Smooth muscle cell of the brain vasculature (primary cell): Measurements from ENCODE around the gene NECAB2.
A peak's percentile ranks its signal among the peaks of the same experiment; 100 is the strongest.

Experiments used
- DNase-seq: peaks from one replicate; pipeline ENCODE4 v3.0.0-alpha.2; 2012; ENCODE audit warnings: low read depth, low spot score

The NECAB2 gene

GRCh38 chr16:83967838-83968305 lies at the start of gene NECAB2:
TSS of gene NECAB2 (plus strand) at chr16:83968244. CDS start at chr16:83968649, 405 bp downstream.
- DNase-seq: no peak

- no peak for DNase-seq
Observed at GRCh38 chr16:83920894-83921491, 47.1 kb upstream of the NECAB2 start.

- DNase-seq: no peak
Observed at GRCh38 chr16:83923581-83924365, 44.3 kb upstream of the NECAB2 start.

GRCh38 chr16:83924686-83925085 lies 43.4 kb upstream of the NECAB2 start:
- no peak for DNase-seq

GRCh38 chr16:83925095-83925905 lies 42.7 kb upstream of the NECAB2 start:
- DNase-seq: no peak

- DNase-seq: no peak
Observed at GRCh38 chr16:83925957-83926725, 41.9 kb upstream of the NECAB2 start.

GRCh38 chr16:83926726-83927397 lies 41.2 kb upstream of the NECAB2 start:
- DNase-seq: peak; percentile 6

- DNase-seq: no peak
Observed at GRCh38 chr16:83928341-83929055, 39.5 kb upstream of the NECAB2 start.

- no peak for DNase-seq
Observed at GRCh38 chr16:83929811-83930555, 38.1 kb upstream of the NECAB2 start.

GRCh38 chr16:83930730-83931500 lies 37.1 kb upstream of the NECAB2 start:
- no peak for DNase-seq

GRCh38 chr16:83931556-83931955 lies 36.5 kb upstream of the NECAB2 start:
- no peak for DNase-seq

GRCh38 chr16:83932304-83932703 lies 35.7 kb upstream of the NECAB2 start:
- DNase-seq: no peak

- no peak for DNase-seq
Observed at GRCh38 chr16:83932955-83933673, 34.9 kb upstream of the NECAB2 start.

GRCh38 chr16:83933885-83934683 lies 34.0 kb upstream of the NECAB2 start:
- DNase-seq: no peak

GRCh38 chr16:83934684-83934977 lies 33.4 kb upstream of the NECAB2 start:
- no peak for DNase-seq

- DNase-seq: no peak
Observed at GRCh38 chr16:83935005-83935857, 32.8 kb upstream of the NECAB2 start.

GRCh38 chr16:83935858-83936255 lies 32.2 kb upstream of the NECAB2 start:
- no peak for DNase-seq
